ENCODE measurements around the gene ARMC5. TPM values are rescaled to one million over a fixed set of nuclear protein-coding genes. Genes with fewer than 3 reads are reported as not detected.

Gene ARMC5
- total and polyA plus RNA-seq, 10 of the 15 experiments (the other 5 are each of a cell fraction or from before 2014, with no cell fraction given): 0.06 to 13.2 (median 5.6) TPM

- TF ChIP-seq PAX5 (IDR thresholded peaks at IDR 0.05; ENCODE audit: borderline replicate concordance, low read depth, low read length) (no peak), ZSCAN29 (IDR thresholded peaks at IDR 0.05) (no peak), NFXL1 (IDR thresholded peaks at IDR 0.05; ENCODE audit: borderline replicate concordance) (no peak), SUPT20H (IDR thresholded peaks at IDR 0.05; ENCODE audit: borderline replicate concordance, control insufficient read depth, low read depth, low read length) (no peak), POLR2AphosphoS2 (IDR thresholded peaks at IDR 0.05; ENCODE audit: low read depth, low read length) (0 out of 2 replicates have a peak, but pooled peaks have one; percentile 34), HCFC1 (IDR thresholded peaks at IDR 0.05; ENCODE audit: low read length) (no peak), MXI1 (IDR thresholded peaks at IDR 0.05; ENCODE audit: low read depth, low read length) (no peak), STAT3 (IDR thresholded peaks at IDR 0.05; ENCODE audit: low read depth, low read length) (no peak), SREBF2 (IDR thresholded peaks at IDR 0.05; ENCODE audit: low read length) (no peak), ZNF274 (IDR thresholded peaks at IDR 0.05; ENCODE audit: insufficient read depth, insufficient read length) (no peak), E2F8 (IDR thresholded peaks at IDR 0.05; ENCODE audit: low read depth, partially characterized antibody) (no peak), SMAD1 (IDR thresholded peaks at IDR 0.05; ENCODE audit: low read depth, partially characterized antibody) (no peak), EGR1 (IDR thresholded peaks at IDR 0.05; ENCODE audit: borderline replicate concordance in 1 of 2, low read depth in 2 of 2, low read length in 2 of 2) (no peak), HDGF (IDR thresholded peaks at IDR 0.05) (no peak), BACH1 (IDR thresholded peaks at IDR 0.05; ENCODE audit: borderline replicate concordance) (no peak), IKZF2 (IDR thresholded peaks at IDR 0.05) (peak; percentile 54 to 77), CREM (IDR thresholded peaks at IDR 0.05; ENCODE audit: low read depth) (peak; percentile 33; the same call in 1 of the 2 replicates), JUND (IDR thresholded peaks at IDR 0.05; ENCODE audit: low read depth, low read length) (no peak), RUNX3 (IDR thresholded peaks at IDR 0.05; ENCODE audit: low read length) (peak; percentile 90), POLR2AphosphoS5 (IDR thresholded peaks at IDR 0.05; ENCODE audit: low read length) (no peak), ATF3 (IDR thresholded peaks at IDR 0.05; ENCODE audit: borderline replicate concordance, extremely low read depth, low read depth, low read length) (no peak), DPF2 (IDR thresholded peaks at IDR 0.05) (peak; percentile 60)
- TF ChIP-seq, protein P1, sequence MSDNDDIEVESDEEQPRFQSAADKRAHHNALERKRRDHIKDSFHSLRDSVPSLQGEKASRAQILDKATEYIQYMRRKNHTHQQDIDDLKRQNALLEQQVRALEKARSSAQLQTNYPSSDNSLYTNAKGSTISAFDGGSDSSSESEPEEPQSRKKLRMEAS (IDR thresholded peaks at IDR 0.05; ENCODE audit: low read depth, low read length): no peak
- TF ChIP-seq, protein P2, sequence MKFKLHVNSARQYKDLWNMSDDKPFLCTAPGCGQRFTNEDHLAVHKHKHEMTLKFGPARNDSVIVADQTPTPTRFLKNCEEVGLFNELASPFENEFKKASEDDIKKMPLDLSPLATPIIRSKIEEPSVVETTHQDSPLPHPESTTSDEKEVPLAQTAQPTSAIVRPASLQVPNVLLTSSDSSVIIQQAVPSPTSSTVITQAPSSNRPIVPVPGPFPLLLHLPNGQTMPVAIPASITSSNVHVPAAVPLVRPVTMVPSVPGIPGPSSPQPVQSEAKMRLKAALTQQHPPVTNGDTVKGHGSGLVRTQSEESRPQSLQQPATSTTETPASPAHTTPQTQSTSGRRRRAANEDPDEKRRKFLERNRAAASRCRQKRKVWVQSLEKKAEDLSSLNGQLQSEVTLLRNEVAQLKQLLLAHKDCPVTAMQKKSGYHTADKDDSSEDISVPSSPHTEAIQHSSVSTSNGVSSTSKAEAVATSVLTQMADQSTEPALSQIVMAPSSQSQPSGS (IDR thresholded peaks at IDR 0.05; ENCODE audit: low read length): peak; percentile 47; the same call in 1 of the 2 replicates
- TF ChIP-seq, protein P3, sequence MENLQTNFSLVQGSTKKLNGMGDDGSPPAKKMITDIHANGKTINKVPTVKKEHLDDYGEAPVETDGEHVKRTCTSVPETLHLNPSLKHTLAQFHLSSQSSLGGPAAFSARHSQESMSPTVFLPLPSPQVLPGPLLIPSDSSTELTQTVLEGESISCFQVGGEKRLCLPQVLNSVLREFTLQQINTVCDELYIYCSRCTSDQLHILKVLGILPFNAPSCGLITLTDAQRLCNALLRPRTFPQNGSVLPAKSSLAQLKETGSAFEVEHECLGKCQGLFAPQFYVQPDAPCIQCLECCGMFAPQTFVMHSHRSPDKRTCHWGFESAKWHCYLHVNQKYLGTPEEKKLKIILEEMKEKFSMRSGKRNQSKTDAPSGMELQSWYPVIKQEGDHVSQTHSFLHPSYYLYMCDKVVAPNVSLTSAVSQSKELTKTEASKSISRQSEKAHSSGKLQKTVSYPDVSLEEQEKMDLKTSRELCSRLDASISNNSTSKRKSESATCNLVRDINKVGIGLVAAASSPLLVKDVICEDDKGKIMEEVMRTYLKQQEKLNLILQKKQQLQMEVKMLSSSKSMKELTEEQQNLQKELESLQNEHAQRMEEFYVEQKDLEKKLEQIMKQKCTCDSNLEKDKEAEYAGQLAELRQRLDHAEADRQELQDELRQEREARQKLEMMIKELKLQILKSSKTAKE (IDR thresholded peaks at IDR 0.05; ENCODE audit: low read depth, poor library complexity, severe bottlenecking): no peak
Measured at GRCh38 chr16:31505483-31505882, 46.2 kb downstream of the ARMC5 start (continued).

Measured in GM12878 (cell line).